Measurements from ENCODE around the gene BRD8.

Gene BRD8

GRCh38 chr5:138095100-138095907 lies 83.1 kb downstream of the BRD8 start:
- DNase-seq: no peak

- no peak for DNase-seq
These were observed 85.4 kb downstream of the BRD8 start for GRCh38 chr5:138093036-138093435.

GRCh38 chr5:138092301-138092700 lies 86.1 kb downstream of the BRD8 start:
- no peak for DNase-seq

GRCh38 chr5:138091685-138092084 lies 86.7 kb downstream of the BRD8 start:
- no peak for DNase-seq
